Occipital lobe (tissue), 2 donors: ENCODE measurements around the gene IMPDH1. TPM values are rescaled to one million over a fixed set of nuclear protein-coding genes. Genes with fewer than 3 reads are reported as not detected.
"Not testable (repeated sequence)": the region's sequence is repeated elsewhere in the genome, so short reads cannot be mapped to it uniquely, and the experiment has no call there.

Source experiments
- DNase-seq: peaks from one replicate; lab custom pipeline; 2025; lab: John Stamatoyannopoulos, UW
- total RNA-seq: library from RNA; depleted of rRNA; stranded (reverse); fragments of >200 nt; gene quantifications from one replicate; pipeline ENCODE4 v1.2.3, GENCODE V29; 2014

Gene IMPDH1
- total RNA-seq = 27.0 TPM

DNA sequence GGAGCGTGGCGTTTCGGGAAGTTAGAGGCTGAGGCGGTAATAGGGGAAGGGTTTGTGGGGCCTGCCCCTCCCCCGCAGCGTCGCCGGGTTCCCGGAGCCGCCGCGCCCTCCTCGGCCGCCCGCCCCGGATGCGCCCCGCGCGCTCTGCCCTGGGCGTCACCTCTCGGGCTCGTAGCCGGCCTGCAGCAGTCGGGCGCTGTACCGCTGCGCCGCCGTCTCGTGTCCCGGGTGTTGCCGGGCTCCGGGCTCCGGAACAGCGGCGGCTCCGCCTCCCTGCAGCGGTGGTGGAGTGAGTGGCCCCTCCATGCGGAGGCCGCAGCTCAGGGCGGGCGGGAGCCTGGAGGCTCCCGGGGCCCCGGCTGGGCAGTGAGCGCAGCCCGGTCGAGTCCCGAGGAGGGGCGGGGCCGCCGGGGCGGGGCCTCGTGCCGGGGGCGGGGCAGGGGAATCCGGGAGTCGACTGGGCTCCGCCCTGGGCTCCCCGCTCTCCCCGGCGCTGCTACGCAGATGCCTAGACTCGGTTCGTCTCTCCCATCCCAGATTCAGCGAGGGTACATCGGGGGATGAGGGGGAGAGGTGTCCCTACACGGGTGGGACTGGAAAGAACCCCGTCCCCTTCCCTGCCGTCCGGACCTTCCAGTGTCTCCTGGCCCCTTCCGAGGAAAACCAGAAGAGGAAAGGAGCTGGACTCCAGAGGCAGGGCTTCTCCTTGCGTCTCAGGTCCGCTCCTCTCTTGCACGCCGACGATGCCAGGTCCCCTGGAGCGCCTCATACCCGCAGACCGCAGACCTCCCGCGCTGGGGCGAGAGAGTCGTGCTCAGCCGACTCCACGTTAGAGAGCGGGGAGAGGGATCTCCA is at the start of gene IMPDH1:
IMPDH1 (minus strand) TSS at position 387 of the 855 bp plus-strand sequence; CDS start at position 306, 81 bp downstream.
- DNase-seq = peak; percentile 75

DNA sequence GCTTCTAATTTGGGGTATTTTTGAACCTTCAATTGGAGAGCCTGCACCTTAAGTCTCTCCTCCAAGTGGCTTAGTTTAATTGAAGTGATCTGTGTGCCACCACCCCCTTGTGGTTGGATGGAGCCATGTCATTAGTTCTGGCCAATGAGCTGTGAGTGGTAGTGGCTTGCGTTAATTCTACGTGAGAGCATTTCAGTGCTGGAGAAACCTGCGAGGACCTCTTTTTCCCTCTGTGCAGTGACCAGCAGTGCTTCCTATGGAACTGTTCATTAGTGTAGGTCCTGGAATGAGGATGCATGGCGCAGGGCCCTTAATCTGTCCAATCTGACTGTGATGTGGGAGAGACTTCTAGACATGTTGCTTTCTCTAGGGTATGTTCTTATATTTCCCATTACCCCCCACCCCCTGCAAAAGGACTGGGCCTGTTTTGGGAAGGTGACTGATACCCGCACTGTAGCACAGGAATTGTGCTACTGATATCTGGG is 49.7 kb upstream of the IMPDH1 start:
- peak; percentile 44 for DNase-seq

DNA sequence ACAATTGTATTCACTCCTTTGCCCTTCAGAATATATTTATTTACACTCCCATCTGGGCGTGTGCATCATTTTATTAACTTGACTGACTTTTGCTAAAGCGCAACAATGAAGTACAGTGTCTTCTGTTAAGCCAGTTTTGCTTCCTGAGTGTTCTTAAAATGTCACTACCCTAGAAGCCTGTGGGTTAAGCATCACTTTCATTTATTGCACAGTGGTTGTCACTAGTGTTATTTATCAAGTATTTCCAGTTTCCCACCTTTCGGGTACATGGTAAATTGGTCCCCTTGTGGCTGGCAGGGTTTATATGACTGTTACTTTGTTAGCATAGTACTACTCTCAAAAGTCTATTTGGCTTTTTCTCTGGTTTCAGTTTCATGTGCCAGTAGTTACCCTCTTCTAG is 49.2 kb upstream of the IMPDH1 start:
- DNase-seq = no peak

DNA sequence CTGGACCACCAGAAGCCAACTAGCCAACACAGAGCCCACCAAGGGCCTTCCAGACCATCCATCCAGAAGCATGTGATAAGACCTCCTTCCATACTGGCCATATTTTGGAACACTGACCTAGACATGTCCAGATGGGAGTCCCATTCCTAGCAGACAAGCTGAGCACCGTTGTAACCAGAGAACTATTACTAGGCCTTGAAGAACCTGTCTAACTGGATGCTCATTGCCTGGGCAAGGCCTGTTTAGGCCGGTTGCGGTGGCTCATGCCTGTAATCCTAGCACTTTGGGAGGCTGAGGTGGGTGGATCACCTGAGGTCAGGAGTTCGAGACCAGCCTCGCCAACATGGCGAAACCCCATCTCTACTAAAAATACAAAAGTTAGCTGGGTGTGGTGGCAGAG is 47.6 kb upstream of the IMPDH1 start:
- DNase-seq = not testable (repeated sequence)

DNA sequence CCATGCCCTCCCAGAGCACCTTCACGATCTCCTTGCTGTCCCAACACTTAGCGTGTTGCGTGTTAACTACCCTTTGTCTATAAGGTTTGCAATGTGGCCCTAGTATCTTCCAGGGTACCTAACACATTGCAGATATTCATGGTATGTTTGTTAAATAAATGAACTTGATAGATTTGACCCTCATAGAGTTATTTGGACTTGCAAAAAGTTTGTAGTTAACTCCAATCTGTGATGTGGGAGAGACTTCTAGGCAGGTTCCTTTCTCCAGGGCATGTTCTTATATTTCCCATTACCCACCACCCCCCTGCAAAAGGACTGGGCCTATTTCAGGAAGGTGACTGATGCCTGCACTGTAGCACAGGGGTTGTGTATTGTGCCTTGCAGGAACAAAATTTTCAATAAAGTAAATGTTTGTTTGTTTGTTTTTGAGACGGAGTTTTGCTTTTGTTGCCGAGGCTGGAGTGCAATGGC is 46.5 kb upstream of the IMPDH1 start:
- no peak for DNase-seq

DNA sequence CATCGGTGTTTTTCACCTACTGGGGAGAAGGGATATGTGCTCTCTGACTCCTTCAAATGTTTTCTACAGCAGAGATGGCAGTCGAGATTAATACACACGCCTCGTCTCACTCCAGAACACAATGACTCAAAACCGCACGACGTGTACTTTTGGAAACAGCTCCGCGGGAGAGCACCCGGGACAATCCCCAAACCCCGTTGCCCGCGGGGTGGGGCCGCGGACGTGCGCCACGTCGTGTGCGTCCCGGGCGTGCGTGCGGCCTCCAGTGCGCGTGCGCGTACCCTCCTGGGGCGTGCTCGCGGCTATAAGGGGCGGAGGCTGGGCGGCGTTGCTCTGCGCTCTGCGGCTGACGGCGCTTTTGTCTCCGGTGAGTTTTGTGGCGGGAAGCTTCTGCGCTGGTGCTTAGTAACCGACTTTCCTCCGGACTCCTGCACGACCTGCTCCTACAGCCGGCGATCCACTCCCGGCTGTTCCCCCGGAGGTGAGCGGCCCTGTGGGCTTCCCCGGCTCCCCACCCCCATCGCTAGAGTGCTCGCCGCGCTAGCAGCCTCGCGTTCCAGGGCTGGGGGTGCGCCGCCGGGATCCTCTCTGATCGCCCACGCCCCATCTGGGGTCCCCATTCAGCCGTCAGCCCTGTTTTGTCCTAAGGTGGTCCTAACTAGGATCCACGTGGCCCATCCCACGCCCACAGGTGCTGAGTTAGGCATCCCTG is 45.9 kb upstream of the IMPDH1 start, which contains the start of gene HILPDA:
HILPDA (plus strand) TSS at position 336 of the 712 bp plus-strand sequence. CDS start 1,391 bp downstream, outside the sequence.
- DNase-seq = peak; percentile 88

DNA sequence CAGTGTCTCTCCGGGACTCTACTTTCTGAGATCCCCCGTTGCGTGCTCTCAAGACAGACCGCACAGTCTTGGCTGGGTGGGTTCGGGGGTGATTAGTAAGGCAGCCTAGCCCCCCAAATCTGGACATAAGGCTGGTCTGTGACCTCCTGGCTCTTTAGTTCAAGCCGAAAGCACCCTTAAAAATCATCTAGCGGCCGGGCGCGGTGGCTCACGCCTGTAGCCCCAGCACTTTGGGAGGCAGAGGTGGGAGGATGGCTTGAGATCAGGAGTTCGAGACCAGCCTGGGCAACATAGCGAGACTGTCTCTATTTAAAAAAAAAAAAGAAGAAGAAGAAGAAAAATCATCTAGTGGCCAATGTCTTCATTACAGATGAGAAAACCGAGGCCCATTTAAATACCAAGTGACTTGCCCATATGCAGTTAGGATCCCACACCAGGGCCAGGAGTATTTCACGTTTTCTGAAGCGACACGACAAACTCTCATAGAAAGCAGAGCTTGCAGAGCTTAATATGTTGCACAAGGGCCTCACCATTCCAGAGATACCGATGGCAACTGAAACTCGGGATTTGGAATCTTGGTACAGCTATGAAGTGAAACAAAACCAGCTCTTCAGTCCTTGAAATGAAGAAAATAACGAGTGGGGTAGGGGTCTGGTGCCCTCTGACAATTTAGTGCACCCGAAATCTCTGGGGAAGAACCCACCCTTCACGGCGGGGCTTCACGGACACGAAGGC is 45.2 kb upstream of the IMPDH1 start:
- no peak for DNase-seq

DNA sequence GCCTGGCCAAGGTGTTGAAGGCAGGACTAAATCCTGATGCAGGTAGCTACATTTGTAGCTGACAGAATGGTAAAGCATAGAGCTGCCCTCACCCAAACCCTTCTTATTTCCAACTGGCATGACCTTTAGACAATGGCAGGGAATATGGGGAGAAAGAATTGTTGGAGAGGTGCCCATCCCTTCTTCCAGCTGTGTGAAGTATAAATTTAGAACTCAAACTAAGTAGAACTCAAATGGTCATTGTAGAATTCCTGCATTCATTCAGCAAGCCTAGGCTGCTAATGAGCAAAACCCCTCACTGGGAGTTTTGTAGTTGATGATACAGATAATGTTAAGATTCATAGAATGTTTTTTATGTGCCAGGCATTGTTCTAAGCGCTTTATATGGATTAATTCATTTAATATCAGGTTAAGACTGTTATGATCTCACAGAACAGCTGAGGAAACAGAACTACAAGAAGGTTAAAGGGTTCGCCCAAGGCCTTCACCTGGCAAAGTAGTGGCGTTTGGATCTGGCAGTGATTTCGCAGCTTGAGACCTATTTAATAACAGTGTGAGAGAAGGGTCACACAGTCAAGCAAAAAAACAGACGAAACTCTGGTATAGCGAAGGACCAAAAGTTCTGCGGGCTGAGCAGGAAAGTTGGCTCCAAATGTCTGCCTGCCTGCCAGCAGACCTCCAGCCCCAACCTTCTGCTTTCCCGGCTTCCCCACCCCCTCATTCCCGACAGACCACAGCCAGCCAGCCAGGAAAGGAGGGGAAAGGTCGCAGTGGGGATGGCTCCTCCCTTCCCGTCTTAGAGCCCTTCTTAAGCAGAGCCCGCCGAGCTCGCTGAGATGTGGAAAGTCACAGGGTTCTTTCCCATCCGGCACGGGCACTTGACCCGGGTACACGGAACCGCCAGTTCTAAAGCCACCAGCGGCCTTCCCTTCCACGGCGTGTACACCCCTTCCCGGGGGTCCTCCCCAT is 44.3 kb upstream of the IMPDH1 start:
- DNase-seq = peak; percentile 26

DNA sequence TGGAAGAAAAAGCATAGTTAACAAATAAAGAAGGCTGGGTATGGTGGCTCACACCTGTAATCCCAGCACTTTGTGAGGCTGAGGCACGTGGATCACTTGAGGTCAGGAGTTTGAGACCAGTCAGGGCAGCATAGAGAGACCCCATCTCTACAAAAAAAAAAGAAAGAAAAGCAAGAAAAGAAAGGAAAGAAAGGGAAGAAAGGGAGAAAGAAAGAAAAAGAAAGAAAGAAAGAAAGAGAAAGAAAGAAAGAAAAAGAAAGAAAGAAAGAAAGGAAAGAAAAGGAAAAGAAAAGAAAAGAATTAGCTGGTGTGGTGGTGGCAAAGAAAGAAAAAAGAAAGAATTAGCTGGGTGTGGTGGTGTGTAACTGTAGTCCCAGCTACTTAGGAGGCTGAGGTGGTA is 42.8 kb upstream of the IMPDH1 start:
- no peak for DNase-seq

DNA sequence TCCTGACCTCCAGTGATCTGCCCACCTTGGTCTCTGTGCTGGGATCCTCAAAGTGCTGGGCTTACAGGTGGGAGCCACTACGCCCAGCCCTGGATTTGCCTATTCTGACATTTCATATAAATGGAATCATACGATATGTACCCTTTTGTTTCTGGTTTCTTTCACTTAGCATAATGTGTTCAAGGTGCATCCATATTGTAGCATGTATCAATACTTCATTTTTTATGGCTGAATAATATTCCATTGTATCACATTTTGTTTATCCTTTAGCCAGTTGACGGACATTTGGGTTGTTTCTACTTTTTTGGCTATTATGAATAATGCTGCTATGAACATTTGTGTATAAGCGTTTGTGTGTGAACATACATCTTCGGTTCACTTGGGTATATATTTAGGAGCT is 41.1 kb upstream of the IMPDH1 start:
- no peak for DNase-seq

DNA sequence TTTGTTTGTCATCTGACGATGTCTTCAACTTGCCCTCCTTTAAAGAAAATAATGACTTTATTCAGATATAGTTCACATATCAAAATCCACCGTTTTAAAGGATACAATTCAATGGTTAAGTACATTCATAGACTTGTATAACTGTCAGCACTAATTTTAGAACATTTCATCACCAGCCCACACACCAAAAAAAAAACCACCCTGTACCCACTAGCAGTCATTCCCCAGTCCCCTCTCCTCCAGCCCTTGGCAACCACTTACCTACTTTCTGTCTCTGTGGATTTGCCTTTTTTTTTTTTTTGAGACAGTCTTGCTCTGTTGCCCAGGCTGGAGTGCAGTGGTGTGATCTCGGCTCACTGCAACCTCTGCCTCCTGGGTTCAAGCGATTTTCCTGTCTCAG is 40.6 kb upstream of the IMPDH1 start:
- no peak for DNase-seq

DNA sequence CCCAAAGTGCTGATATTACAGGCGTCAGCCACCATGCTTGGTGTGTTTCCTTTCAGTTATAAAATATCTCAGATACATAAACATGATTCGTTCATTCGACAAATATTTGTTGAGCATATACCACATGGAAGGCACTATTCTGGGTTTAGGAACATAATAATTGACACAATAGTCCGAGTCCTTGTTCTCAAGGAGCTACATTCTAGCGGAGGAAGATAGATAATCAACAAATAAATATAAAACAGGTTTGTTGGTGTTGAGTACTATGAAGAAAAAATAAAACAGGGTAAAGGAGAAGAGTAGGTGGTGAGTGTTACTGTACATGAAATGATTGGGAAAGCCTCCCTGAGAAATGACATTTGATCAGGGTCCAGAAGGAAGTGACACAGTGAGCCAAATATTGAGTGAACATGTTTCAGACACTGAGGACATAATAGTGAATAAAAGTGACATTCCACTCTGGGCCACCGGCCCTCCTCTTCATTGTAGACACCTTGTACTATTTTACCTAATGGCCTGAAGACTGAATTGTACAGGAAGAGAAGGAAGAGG is 39.0 kb upstream of the IMPDH1 start:
- no peak for DNase-seq

DNA sequence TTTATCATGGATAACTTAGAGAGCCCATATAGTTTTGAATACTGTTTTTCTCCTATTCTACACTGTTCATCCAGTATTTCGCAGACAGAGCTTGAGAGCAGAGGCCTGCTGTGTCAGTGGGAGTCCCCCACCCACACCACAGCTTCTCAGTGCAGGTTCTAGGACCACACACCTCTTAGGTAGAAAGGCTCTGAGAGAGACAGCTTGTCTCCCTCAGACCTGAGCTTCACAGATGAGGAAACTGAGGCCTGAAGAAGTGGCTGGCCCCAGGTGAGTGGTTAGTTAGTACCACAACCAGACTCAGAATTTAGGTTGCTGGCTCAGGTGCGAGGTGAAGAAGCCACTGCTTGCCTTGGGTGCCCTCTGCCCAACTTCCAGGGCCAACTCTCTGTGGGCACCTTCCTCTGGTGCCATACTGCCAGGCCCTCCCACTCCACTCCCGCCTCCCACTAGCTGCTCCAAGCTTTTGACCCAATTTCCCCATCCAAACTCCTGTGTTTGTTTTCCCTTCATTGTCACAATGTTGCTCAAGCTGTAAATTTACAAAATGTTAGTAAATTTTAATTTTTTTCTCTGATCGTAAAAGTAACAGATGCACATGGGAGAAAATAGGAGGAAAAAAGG is 38.3 kb upstream of the IMPDH1 start:
- no peak for DNase-seq

DNA sequence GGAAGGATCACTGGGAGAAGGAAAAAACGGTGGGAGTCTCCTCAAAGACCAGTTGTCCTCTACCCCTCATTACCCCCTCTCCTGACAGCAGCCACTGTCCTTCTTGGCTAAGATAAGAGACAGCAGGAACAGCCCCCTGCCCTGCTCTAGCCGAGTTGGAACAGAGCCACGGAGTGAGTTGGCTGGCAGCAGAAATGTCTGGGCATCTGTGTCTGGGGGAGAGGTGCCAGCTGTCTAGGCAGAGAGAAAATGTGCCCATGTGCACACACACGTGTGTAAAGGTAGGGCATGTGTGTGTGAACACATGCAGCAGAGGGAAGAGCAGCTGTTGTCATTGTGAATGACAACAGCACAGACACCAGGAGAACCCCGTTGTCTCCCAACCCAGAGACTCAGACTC is 36.5 kb upstream of the IMPDH1 start:
- no peak for DNase-seq

DNA sequence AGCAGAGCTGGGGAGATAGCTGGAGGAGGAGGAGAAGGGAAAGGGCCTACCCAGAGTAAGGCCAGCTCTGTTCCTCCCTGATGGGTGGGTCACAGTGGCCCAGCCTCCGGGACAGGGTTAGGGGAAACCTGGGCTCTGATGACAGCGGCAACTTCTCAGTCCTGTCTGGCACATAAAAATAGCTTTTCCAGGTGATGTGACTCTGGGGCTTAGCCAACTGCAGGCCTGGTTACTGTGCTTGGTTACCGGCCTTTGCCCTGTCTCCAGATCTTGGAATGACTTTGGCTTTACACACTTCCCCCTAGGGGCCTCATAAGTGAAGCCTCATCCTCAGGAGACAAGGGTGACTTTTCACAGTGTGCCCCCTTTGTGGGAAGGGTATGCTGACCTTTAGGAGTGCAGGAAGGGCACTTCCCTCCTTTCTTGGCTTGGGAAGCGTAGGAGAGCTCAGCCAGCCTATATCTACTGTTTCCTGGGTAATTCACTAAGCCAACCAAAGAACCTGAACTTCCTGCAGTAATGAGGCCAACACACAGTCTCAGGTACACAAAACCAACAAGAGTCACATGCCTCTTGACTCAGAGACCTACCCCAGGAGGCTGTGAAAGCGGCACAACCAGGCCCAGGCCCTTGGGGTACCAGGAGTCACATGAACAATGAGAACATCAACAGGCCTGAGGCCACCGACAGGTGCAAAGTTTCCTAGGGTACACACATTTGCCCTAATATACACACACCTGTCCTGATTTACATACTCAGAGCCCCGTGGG is 34.2 kb upstream of the IMPDH1 start:
- DNase-seq = no peak

DNA sequence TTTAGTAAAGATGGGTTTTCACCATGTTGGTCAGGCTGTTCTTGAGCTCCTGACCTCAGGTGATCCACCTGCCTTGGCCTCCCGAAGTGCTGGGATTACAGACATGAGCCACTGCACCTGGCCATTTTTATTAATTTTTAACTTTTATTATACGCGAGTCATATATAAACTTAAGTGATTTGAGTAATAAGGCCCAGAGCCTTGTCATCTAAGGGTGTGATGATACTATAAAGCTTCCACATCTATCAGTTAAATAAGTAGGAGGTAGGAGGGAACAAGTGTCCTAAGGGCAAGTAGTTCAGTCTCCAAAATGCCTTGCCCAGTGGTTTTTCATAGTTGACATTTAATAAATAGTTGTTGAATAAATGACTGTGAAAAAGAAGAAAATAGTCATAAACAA is 32.6 kb upstream of the IMPDH1 start:
- no peak for DNase-seq

DNA sequence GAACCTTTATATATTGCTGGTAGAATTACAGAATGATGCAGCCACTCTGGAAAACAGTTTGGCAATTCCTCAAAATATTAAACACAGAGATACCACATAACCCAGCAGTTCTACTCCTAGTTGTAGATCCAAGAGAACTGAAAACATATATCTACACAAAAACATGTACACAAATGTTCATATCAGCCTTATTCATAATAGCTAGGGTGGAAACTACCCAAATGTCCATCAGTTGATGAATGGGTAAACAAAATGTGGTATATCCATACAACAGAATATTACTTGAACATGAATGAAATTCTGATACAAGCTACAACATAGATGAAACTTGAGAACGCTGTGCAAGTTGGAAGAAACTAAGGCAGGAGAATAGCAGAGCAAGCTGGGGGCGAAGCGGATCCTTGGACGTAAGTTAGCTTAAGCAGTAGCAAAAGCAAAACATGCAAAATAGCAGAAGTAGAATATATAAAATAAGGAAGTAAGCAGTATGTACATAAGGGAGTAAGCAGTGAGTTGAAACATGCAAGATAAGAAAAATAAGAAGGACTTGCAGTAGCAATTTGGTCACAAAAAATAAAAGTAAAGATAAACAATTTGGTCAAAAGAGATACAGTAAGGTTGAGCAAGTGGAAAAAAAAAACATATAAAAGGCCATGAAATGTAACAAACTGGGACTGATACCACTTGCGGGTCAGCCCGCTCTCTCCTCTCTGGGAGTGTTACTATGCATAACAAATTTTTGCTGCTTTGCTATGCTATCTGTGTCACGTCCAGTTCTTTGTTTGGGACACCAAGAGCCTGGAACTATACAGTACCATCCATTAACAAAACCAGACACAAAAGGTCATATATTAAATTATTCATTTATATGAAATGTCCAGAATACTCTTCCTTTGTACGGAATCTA is 27.9 kb upstream of the IMPDH1 start:
- no peak for DNase-seq

DNA sequence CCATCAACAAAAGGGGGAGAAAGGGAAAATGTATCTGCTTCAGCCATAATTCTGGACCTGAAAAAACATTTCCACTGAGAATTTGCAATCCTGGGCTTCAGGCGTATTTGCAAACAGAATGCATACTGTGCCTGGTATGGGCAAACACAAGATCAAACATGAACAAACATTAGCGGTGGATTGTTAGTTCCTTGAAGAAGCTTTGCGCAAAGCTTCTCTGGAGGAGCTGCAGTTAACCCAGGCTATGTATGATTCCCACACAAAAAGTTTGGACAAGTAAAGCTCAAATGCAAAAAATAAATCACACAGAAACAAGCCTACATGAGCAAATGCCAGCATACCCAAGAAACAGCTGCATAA is 25.5 kb upstream of the IMPDH1 start:
- no peak for DNase-seq
